Mesendoderm (in vitro differentiated cells): ENCODE measurements around the gene RASA1.

Experiments
- DNase-seq: peaks from one replicate; pipeline ENCODE4 v3.0.0; 2013
- H2AK5ac ChIP-seq: 2 replicates; pipeline ENCODE4 v1.6.1; 2013; ENCODE audit warnings: low read length, inconsistent platforms
- H2BK120ac ChIP-seq: 2 replicates; pipeline ENCODE4 v1.6.1; 2013; ENCODE audit warnings: low read depth, mild to moderate bottlenecking, low read length, moderate library complexity, mixed read lengths
- H2BK15ac ChIP-seq: replicated peaks from 2 replicates; pipeline ENCODE4 v1.6.1; 2013; ENCODE audit warnings: low read depth, mild to moderate bottlenecking, moderate library complexity
- H2BK5ac ChIP-seq: 2 replicates; pipeline ENCODE4 v1.6.1; 2013; ENCODE audit warnings: low read length, inconsistent platforms
- H3K18ac ChIP-seq: 2 replicates; pipeline ENCODE4 v1.6.1; 2013; ENCODE audit warnings: mild to moderate bottlenecking, low read length, mixed read lengths
- H3K23ac ChIP-seq: one replicate; pipeline ENCODE4 v1.6.1; 2013; ENCODE audit warnings: low read length
- H3K27ac ChIP-seq: 2 replicates; pipeline ENCODE4 v1.5.1; 2013; ENCODE audit warnings: low read depth, mild to moderate bottlenecking, inconsistent platforms, low read length, moderate library complexity
- H3K27me3 ChIP-seq: 2 replicates; pipeline ENCODE4 v1.6.1; 2013; ENCODE audit warnings: low read length, control low read depth, mild to moderate bottlenecking, inconsistent platforms; ENCODE audit not compliant: insufficient read depth, poor library complexity
- H3K36me3 ChIP-seq: 2 replicates; pipeline ENCODE4 v1.6.1; 2013; ENCODE audit warnings: low read length, inconsistent platforms; ENCODE audit not compliant: control insufficient read depth, insufficient read depth
- H3K4ac ChIP-seq: one replicate; pipeline ENCODE4 v1.6.1; 2013; ENCODE audit warnings: low read depth, mild to moderate bottlenecking, low read length, moderate library complexity
- H3K4me1 ChIP-seq: 2 replicates; pipeline ENCODE4 v1.6.1; 2013; ENCODE audit warnings: low read depth, low read length, inconsistent platforms; ENCODE audit not compliant: control insufficient read depth
- H3K4me2 ChIP-seq: 2 replicates; pipeline ENCODE4 v1.6.1; 2013; ENCODE audit warnings: low read length
- H3K4me3 ChIP-seq: 2 replicates; pipeline ENCODE4 v1.5.1; 2013; ENCODE audit warnings: mild to moderate bottlenecking, low read length
- H3K56ac ChIP-seq: one replicate; pipeline ENCODE4 v1.6.1; 2013; ENCODE audit warnings: low read length
- H3K79me1 ChIP-seq: 2 replicates; pipeline ENCODE4 v1.6.1; 2013; ENCODE audit warnings: low read length, inconsistent platforms
- H3K79me2 ChIP-seq: 2 replicates; pipeline ENCODE4 v1.6.1; 2013; ENCODE audit warnings: mild to moderate bottlenecking, low read length; ENCODE audit not compliant: control insufficient read depth, insufficient read depth
- H3K9ac ChIP-seq: 2 replicates; pipeline ENCODE4 v1.6.1; 2013; ENCODE audit warnings: low read length, inconsistent platforms
- H4K5ac ChIP-seq: one replicate; pipeline ENCODE4 v1.6.1; 2013; ENCODE audit warnings: low read length
- H4K8ac ChIP-seq: one replicate; pipeline ENCODE4 v1.6.1; 2013; ENCODE audit warnings: low read depth, mild to moderate bottlenecking, control low read depth, low read length, moderate library complexity
- WGBS: extraction: QIAGEN DNeasy Blood & Tissue Kit; methylation state at CpG from one replicate; pipeline ENCODE4 v1.1.7; 2013; ENCODE audit warnings: low lambda C conversion rate, missing lambda C conversion rate; ENCODE audit not compliant: insufficient coverage; ENCODE audit errors: extremely low coverage; 5-methylcytosine and 5-hydroxymethylcytosine counted together

Gene RASA1

DNA sequence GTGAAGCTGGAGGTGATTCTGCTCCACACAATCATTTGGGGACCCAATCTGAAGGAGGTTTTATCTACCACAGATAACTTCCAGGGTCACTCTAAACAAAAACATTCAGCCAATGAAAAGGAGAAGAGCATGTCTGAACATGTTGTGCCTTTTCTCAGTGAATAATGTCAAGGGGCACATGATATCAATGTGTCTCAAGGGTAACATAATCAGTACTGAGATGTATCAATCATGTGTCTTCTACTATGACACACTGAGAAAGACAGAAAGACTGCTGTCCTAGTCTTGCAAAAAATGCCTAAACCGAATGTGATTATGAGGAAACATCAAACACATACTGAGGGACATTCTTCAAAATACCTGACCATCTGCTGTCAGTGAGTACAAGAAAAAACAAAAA, 25.4 kb upstream of the RASA1 start:
- Histone ChIP-seq H3K79me2 (no peaks in the 10 kb centered on the region), H3K4ac (no peak overlapping the region), H2BK5ac (no peak overlapping the region), H3K4me3 (no peak overlapping the region), H3K23ac (no peak overlapping the region), H3K56ac (no peak overlapping the region), H2BK15ac (no peak overlapping the region), H2AK5ac (no peak overlapping the region), H3K27me3 (no peaks in the 10 kb centered on the region), H3K18ac (no peak overlapping the region), H3K4me1 (no peaks in the 10 kb centered on the region), H3K36me3 (no peaks in the 10 kb centered on the region), H4K8ac (no peak overlapping the region), H3K27ac (no peak overlapping the region), H4K5ac (no peak overlapping the region), H3K79me1 (no peaks in the 10 kb centered on the region), H3K4me2 (no peak overlapping the region), H3K9ac (no peak overlapping the region), H2BK120ac (no peak overlapping the region)
- no CpG with 5 or more reads among the region's 1 CpG for whole genome bisulfite sequencing
- no peak for DNase-seq

DNA sequence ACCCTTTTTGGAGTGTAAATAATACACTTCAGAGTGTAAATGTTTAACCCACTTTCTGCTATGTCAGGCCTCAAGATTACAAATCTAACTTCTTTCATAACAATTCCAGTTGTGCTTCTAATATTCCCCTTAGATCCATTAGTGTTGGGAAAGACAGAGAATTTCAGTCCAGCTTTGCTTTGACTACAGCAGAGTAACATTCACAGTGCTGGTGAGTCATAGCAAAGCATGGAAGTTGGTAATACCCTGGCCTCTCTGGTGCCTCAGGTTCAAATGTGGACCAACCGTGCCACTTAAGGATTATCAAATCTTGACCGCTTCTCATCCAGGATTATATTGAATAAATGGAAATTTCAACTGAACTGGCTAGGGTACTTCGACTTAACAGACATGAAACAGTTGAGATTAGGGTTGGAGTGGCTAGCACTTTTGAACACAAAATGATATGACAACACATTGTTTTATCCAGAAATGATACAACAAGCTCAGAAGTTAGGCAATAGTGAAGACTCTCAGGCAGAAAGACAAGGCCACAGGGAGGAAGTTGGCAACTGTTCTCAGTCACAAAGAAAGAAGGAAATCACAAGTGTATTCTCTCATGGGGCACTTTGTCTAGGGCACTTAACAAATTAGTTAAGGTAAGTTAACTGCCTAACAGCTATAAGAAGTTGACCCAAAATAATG, 24.4 kb upstream of the RASA1 start:
- Histone ChIP-seq H3K27ac (no peak overlapping the region), H3K4me2 (no peak overlapping the region), H3K79me2 (no peaks in the 10 kb centered on the region), H4K8ac (no peak overlapping the region), H3K9ac (no peak overlapping the region), H2BK120ac (no peak overlapping the region), H3K79me1 (no peaks in the 10 kb centered on the region), H2BK15ac (no peak overlapping the region), H3K4me3 (no peak overlapping the region), H4K5ac (no peak overlapping the region), H3K27me3 (no peaks in the 10 kb centered on the region), H3K4ac (no peak overlapping the region), H2AK5ac (no peak overlapping the region), H2BK5ac (no peak overlapping the region), H3K56ac (no peak overlapping the region), H3K18ac (no peak overlapping the region), H3K23ac (no peak overlapping the region), H3K36me3 (no peaks in the 10 kb centered on the region), H3K4me1 (no peaks in the 10 kb centered on the region)
- DNase-seq, result no peak
- no CpG with 5 or more reads among the region's 3 CpGs for WGBS

DNA sequence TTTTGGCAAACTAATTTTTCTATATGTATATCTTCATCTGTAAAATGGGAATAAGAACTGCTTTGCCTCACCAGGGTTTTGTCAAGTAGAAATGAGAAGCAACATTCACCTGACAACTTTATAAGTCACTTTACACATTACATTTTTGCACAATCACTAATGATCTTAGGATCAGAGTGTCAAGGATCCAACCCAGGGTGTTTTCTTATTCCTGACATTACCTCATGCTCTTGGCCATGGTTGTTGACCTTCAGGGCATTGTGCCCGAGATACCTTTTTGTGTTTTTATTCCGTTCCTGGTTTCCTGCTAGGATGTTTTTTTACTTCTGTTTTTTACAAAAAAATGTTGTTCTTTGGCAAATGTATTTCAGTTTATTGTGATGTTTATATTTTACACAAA, 22.2 kb upstream of the RASA1 start:
- Histone ChIP-seq H2BK15ac (no peak overlapping the region), H2AK5ac (no peak overlapping the region), H3K27ac (no peak overlapping the region), H3K79me1 (no peaks in the 10 kb centered on the region), H3K4me1 (no peaks in the 10 kb centered on the region), H4K8ac (no peak overlapping the region), H2BK5ac (no peak overlapping the region), H3K79me2 (no peaks in the 10 kb centered on the region), H3K27me3 (no peaks in the 10 kb centered on the region), H3K9ac (no peak overlapping the region), H3K18ac (no peak overlapping the region), H4K5ac (no peak overlapping the region), H3K4me3 (no peak overlapping the region), H3K4me2 (no peak overlapping the region), H3K23ac (no peak overlapping the region), H3K36me3 (no peaks in the 10 kb centered on the region), H3K56ac (no peak overlapping the region), H2BK120ac (no peak overlapping the region), H3K4ac (no peak overlapping the region)
- DNase-seq, result no peak
- no CpG with 5 or more reads among the region's 2 CpGs for WGBS

DNA sequence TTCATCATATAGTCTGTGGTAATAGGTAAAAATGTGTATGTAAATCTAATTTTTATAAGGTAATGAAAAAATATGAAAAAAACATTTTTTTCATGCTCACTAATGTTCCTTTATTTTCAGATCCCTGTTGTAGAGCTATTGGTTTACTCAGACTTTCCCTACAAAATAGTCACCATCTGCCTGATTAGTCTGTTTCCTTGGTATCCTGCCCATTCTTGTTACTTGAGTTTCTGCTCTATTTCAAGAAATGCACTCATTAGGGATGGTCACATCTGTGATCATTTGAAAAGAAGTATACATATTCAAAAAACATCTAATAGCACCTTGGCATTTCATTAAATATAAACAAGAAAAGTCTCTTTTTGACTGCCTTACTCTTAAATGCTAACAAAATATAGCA, 21.6 kb upstream of the RASA1 start:
- H3K4ac ChIP-seq, result no peak overlapping the region
- H3K4me3 ChIP-seq, result no peak overlapping the region
- H3K36me3 ChIP-seq, result no peaks in the 10 kb centered on the region
- no peak overlapping the region for H3K27ac ChIP-seq
- H3K18ac ChIP-seq, result no peak overlapping the region
- no peak overlapping the region for H3K23ac ChIP-seq
- no peak overlapping the region for H2AK5ac ChIP-seq
- H3K27me3 ChIP-seq, result no peaks in the 10 kb centered on the region
- no peak overlapping the region for H2BK15ac ChIP-seq
- no peak overlapping the region for H2BK120ac ChIP-seq
- no peak overlapping the region for H3K4me2 ChIP-seq
- no peak overlapping the region for H4K8ac ChIP-seq
- H3K56ac ChIP-seq, result no peak overlapping the region
- H3K9ac ChIP-seq, result no peak overlapping the region
- H4K5ac ChIP-seq, result no peak overlapping the region
- no peak overlapping the region for H2BK5ac ChIP-seq
- no peaks in the 10 kb centered on the region for H3K79me1 ChIP-seq
- no peaks in the 10 kb centered on the region for H3K4me1 ChIP-seq
- no peaks in the 10 kb centered on the region for H3K79me2 ChIP-seq
- DNase-seq, result no peak

DNA sequence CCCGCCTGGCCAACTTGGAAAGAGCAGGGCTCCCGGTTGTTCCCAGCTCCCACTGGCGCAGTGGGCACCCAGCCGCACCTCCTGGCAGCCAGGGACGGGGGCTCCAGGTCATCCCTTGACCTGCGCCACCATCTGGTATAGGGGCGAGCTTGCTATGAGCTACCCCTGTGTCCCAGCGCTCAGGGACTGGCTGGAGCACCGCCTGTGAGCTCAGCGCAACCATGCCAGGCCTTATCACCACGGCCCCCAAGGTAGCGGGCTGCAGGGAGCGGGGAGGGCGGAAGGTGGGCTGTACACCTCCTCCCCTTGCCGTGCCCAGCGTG, 15.4 kb upstream of the RASA1 start:
- no peak overlapping the region for H3K9ac ChIP-seq
- H3K27me3 ChIP-seq, result no peaks in the 10 kb centered on the region
- H2BK15ac ChIP-seq, result no peak overlapping the region
- no peaks in the 10 kb centered on the region for H3K36me3 ChIP-seq
- H3K4me1 ChIP-seq, result no peaks in the 10 kb centered on the region
- H4K8ac ChIP-seq, result no peak overlapping the region
- no peak overlapping the region for H3K18ac ChIP-seq
- H3K4ac ChIP-seq, result no peak overlapping the region
- H3K56ac ChIP-seq, result no peak overlapping the region
- H3K4me3 ChIP-seq, result no peak overlapping the region
- no peak overlapping the region for H2BK120ac ChIP-seq
- no peak for DNase-seq
- H3K79me1 ChIP-seq, result no peaks in the 10 kb centered on the region
- H3K79me2 ChIP-seq, result no peaks in the 10 kb centered on the region
- H2BK5ac ChIP-seq, result no peak overlapping the region
- H4K5ac ChIP-seq, result no peak overlapping the region
- no peak overlapping the region for H3K27ac ChIP-seq
- H3K4me2 ChIP-seq, result no peak overlapping the region
- WGBS, result no CpG with 5 or more reads among the region's 16 CpGs
- H3K23ac ChIP-seq, result no peak overlapping the region
- no peak overlapping the region for H2AK5ac ChIP-seq

DNA sequence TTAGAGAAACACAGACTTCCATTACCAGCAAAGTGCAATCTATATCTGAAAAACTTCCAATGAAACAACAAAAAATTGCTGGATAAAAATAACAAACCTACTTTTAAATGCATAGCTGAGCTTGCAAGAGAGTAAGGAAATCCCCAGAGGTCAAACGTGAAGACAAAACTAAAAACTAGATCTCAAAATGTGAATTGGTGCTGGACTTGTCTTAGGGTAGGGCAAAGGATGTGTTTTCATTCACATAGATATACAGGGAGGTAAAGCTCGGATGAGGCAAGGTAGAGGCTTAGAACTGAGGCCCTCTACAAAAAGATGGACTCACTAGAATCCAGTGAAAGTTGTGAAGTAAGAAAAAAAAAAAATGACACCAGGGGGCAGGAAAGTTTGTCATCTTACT, 13.6 kb upstream of the RASA1 start:
- Histone ChIP-seq H3K56ac (no peak overlapping the region), H3K79me1 (no peaks in the 10 kb centered on the region), H3K4me2 (no peak overlapping the region), H3K36me3 (no peaks in the 10 kb centered on the region), H3K79me2 (no peaks in the 10 kb centered on the region), H4K5ac (no peak overlapping the region), H3K27ac (no peak overlapping the region), H4K8ac (no peak overlapping the region), H2BK15ac (no peak overlapping the region), H3K18ac (no peak overlapping the region), H3K4me1 (no peaks in the 10 kb centered on the region), H2AK5ac (no peak overlapping the region), H2BK120ac (no peak overlapping the region), H3K9ac (no peak overlapping the region), H3K4ac (no peak overlapping the region), H3K27me3 (no peaks in the 10 kb centered on the region), H2BK5ac (no peak overlapping the region), H3K23ac (no peak overlapping the region), H3K4me3 (no peak overlapping the region)
- no peak for DNase-seq
- no CpG with 5 or more reads among the region's 2 CpGs for WGBS
